Peyer's patch (tissue), 4 donors: Measurements from ENCODE around the gene NKX2-1. TPM values are rescaled to one million over a fixed set of nuclear protein-coding genes. Genes with fewer than 3 reads are reported as not detected.

Source experiments
- DNase-seq, 3 donors: peaks; one replicate each; pipeline ENCODE4 v3.0.0-alpha.2; 2017 to 2019
- H3K27ac ChIP-seq, 4 donors: fragments of 200-600 bp; sonication (generic); one replicate each; pipeline ENCODE4 v1.5.1; 2016 to 2019
- H3K27me3 ChIP-seq, 2 donors: fragments of 200-600 bp; sonication (generic); one replicate each; pipeline ENCODE4 v1.5.1; 2019
- H3K36me3 ChIP-seq, 3 donors: fragments of 200-600 bp; sonication (generic); one replicate each; pipeline ENCODE4 v1.5.1; 2016 to 2019
- H3K4me1 ChIP-seq, 4 donors: fragments of 200-600 bp; sonication (generic); one replicate each; pipeline ENCODE4 v1.5.1; 2016 to 2019
- H3K4me3 ChIP-seq, 4 donors: fragments of 200-600 bp; sonication (generic); 1 replicate in 3 of 4; 2 replicates in 1 of 4; pipeline ENCODE4 v1.5.1; 2016 to 2019; ENCODE audit warnings: mild to moderate bottlenecking in 1 of 4
- H3K9me3 ChIP-seq, 4 donors: fragments of 200-600 bp; sonication (generic); one replicate each; pipeline ENCODE4 v1.5.1; 2016 to 2019; ENCODE audit warnings: mild to moderate bottlenecking in 1 of 4
- CTCF ChIP-seq, 6 experiments: fragments of 450-650 bp in 4 of 6; fragments of 200-600 bp in 2 of 6; sonication (generic) in 1 of 6; IDR thresholded peaks; one replicate each; pipeline ENCODE4 v1.5.1; 2017 to 2019; ENCODE audit warnings: antibody characterized with exemption in 6 of 6, mild to moderate bottlenecking in 3 of 6, moderate library complexity in 1 of 6
- POLR2A ChIP-seq, 2 donors: fragments of 450-650 bp; IDR thresholded peaks; one replicate each; pipeline ENCODE4 v1.5.1; 2017; ENCODE audit warnings: antibody characterized with exemption in 2 of 2, mild to moderate bottlenecking in 2 of 2, moderate library complexity in 2 of 2
- total RNA-seq, 4 donors: library from RNA; depleted of rRNA; stranded (reverse); fragments of >200 nt; gene quantifications; one replicate each; pipeline ENCODE4 v1.1.0, GENCODE V29; 2016

The NKX2-1 gene
- total RNA-seq, 4 donors from 2014 or later = not detected

GRCh38 chr14:36507847-36508417, 12.1 kb downstream of the NKX2-1 start:
- Histone ChIP-seq H3K4me3 (no peak overlapping the region), H3K27ac (no peak overlapping the region), H3K36me3 (no peaks in the 10 kb centered on the region), H3K27me3 (peaks cover 0 to 54% of the 10 kb centered on the region in 2 donors), H3K4me1 (peaks cover 0 to 11% (median 0%) of the 10 kb centered on the region in 4 donors), H3K9me3 (no peaks in the 10 kb centered on the region)
- DNase-seq = no peak
- TF ChIP-seq CTCF (IDR thresholded peaks at IDR 0.05) = no peak

GRCh38 chr14:36506732-36507614, 13.1 kb downstream of the NKX2-1 start:
- no peak for DNase-seq
- no peaks in the 10 kb centered on the region for H3K9me3 ChIP-seq
- H3K27me3 ChIP-seq = peaks cover 0 to 54% of the 10 kb centered on the region in 2 donors
- TF ChIP-seq CTCF (IDR thresholded peaks at IDR 0.05) (no peak), POLR2A (IDR thresholded peaks at IDR 0.05) (no peak)
- no peak overlapping the region for H3K4me3 ChIP-seq
- H3K4me1 ChIP-seq = peaks cover 0 to 11% (median 0%) of the 10 kb centered on the region in 4 donors
- H3K27ac ChIP-seq = no peak overlapping the region
- H3K36me3 ChIP-seq = no peaks in the 10 kb centered on the region

GRCh38 chr14:36505892-36506731, 13.9 kb downstream of the NKX2-1 start:
- H3K27ac ChIP-seq = no peak overlapping the region
- TF ChIP-seq POLR2A (IDR thresholded peaks at IDR 0.05) (no peak), CTCF (IDR thresholded peaks at IDR 0.05) (no peak)
- no peaks in the 10 kb centered on the region for H3K36me3 ChIP-seq
- no peaks in the 10 kb centered on the region for H3K9me3 ChIP-seq
- peaks cover 0 to 11% (median 0%) of the 10 kb centered on the region in 4 donors for H3K4me1 ChIP-seq
- peaks cover 0 to 54% of the 10 kb centered on the region in 2 donors for H3K27me3 ChIP-seq
- no peak overlapping the region for H3K4me3 ChIP-seq
- DNase-seq = no peak

GRCh38 chr14:36505181-36505815, 14.7 kb downstream of the NKX2-1 start:
- H3K9me3 ChIP-seq = no peaks in the 10 kb centered on the region
- no peaks in the 10 kb centered on the region for H3K36me3 ChIP-seq
- peaks cover 0 to 11% (median 0%) of the 10 kb centered on the region in 4 donors for H3K4me1 ChIP-seq
- H3K27me3 ChIP-seq = peaks cover 0 to 52% of the 10 kb centered on the region in 2 donors
- TF ChIP-seq CTCF (IDR thresholded peaks at IDR 0.05) = no peak
- TF ChIP-seq POLR2A (IDR thresholded peaks at IDR 0.05) = no peak
- no peak overlapping the region for H3K4me3 ChIP-seq
- no peak overlapping the region for H3K27ac ChIP-seq
- DNase-seq = no peak

- Histone ChIP-seq H3K4me1 (peaks cover 0 to 11% (median 0%) of the 10 kb centered on the region in 4 donors), H3K27ac (no peak overlapping the region), H3K9me3 (no peaks in the 10 kb centered on the region), H3K36me3 (no peaks in the 10 kb centered on the region), H3K27me3 (peaks cover 0 to 53% of the 10 kb centered on the region in 2 donors), H3K4me3 (no peak overlapping the region)
- no peak for TF ChIP-seq POLR2A (IDR thresholded peaks at IDR 0.05)
- TF ChIP-seq CTCF (IDR thresholded peaks at IDR 0.05) = no peak
- no peak for DNase-seq
These were observed 15.3 kb downstream of the NKX2-1 start for GRCh38 chr14:36504771-36505175.
